ENCODE results near the gene ARID1B. TPM values are rescaled to one million over a fixed set of nuclear protein-coding genes. Genes with fewer than 3 reads are reported as not detected.

The ARID1B gene
- total and polyA plus RNA-seq, 7 donors = 8.1 to 61.1 (median 53.1) TPM

- 86 to 94% (median 92%) methylated on average over 7 of the region's 7 CpGs for WGBS, 3 donors
- intact Hi-C loops (cut with DNase I) = no loop called here
- peaks cover 91% of the 10 kb centered on the region for H3K4me1 ChIP-seq
- no peak for ATAC-seq
- H3K36me3 ChIP-seq (ENCODE audit: insufficient read depth in 1 of 2, low read depth in 1 of 2) = no peaks in the 10 kb centered on the region
- no peak overlapping the region for H3K4me3 ChIP-seq
- no peaks in the 10 kb centered on the region for H3K9me3 ChIP-seq
- DNase-seq = no peak
- TF ChIP-seq, protein P1, sequence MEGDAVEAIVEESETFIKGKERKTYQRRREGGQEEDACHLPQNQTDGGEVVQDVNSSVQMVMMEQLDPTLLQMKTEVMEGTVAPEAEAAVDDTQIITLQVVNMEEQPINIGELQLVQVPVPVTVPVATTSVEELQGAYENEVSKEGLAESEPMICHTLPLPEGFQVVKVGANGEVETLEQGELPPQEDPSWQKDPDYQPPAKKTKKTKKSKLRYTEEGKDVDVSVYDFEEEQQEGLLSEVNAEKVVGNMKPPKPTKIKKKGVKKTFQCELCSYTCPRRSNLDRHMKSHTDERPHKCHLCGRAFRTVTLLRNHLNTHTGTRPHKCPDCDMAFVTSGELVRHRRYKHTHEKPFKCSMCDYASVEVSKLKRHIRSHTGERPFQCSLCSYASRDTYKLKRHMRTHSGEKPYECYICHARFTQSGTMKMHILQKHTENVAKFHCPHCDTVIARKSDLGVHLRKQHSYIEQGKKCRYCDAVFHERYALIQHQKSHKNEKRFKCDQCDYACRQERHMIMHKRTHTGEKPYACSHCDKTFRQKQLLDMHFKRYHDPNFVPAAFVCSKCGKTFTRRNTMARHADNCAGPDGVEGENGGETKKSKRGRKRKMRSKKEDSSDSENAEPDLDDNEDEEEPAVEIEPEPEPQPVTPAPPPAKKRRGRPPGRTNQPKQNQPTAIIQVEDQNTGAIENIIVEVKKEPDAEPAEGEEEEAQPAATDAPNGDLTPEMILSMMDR (IDR thresholded peaks at IDR 0.05) = no peak
- H3K27me3 ChIP-seq (ENCODE audit: insufficient read depth in 3 of 3, low read length in 2 of 3) = no peaks in the 10 kb centered on the region
- no peak overlapping the region for H3K27ac ChIP-seq
Measured at GRCh38 chr6:156862711-156863110, 85.5 kb downstream of the ARID1B start.

DNA sequence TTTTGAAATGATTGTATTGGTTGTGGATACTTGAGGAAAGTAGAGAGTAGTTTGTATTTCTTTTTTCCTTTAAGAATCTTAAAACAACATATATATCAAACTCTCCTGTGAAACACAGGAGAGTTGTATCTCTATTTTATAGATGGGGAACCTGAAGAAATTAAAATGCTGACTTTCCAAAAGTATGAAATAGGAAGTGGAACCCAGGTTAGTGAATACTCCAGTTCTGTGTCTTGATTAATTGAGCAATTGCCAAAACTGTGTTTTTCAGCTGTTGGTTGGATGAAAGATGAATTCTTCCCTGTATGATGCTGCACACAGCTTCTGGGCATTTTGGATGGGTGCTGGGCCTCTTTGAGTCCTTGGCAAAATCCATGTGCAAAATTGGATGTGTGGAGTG is 86.3 kb downstream of the ARID1B start:
- TF ChIP-seq, protein P1 (IDR thresholded peaks at IDR 0.05) = no peak
- Histone ChIP-seq H3K27me3 (ENCODE audit: insufficient read depth in 3 of 3, low read length in 2 of 3) (no peaks in the 10 kb centered on the region), H3K36me3 (ENCODE audit: insufficient read depth in 1 of 2, low read depth in 1 of 2) (no peaks in the 10 kb centered on the region), H3K4me3 (no peak overlapping the region), H3K4me1 (peaks cover 91% of the 10 kb centered on the region), H3K9me3 (no peaks in the 10 kb centered on the region), H3K27ac (no peak overlapping the region)
- intact Hi-C loops (cut with DNase I) = no loop called here
- ATAC-seq = no peak
- DNase-seq = no peak

- TF ChIP-seq, protein P1 (IDR thresholded peaks at IDR 0.05) = no peak
- intact Hi-C loops (cut with DNase I) = no loop called here
- no peak overlapping the region for H3K27ac ChIP-seq
- no peaks in the 10 kb centered on the region for H3K36me3 ChIP-seq (ENCODE audit: insufficient read depth in 1 of 2, low read depth in 1 of 2)
- H3K9me3 ChIP-seq = no peaks in the 10 kb centered on the region
- no peak overlapping the region for H3K4me3 ChIP-seq
- ATAC-seq (no peak), DNase-seq (no peak)
- peaks cover 91% of the 10 kb centered on the region for H3K4me1 ChIP-seq
- 89 to 95% (median 92%) methylated on average over 6 of the region's 6 CpGs for WGBS, 3 donors
- no peaks in the 10 kb centered on the region for H3K27me3 ChIP-seq (ENCODE audit: insufficient read depth in 3 of 3, low read length in 2 of 3)
Measured at GRCh38 chr6:156864557-156864956, 87.4 kb downstream of the ARID1B start.

DNA sequence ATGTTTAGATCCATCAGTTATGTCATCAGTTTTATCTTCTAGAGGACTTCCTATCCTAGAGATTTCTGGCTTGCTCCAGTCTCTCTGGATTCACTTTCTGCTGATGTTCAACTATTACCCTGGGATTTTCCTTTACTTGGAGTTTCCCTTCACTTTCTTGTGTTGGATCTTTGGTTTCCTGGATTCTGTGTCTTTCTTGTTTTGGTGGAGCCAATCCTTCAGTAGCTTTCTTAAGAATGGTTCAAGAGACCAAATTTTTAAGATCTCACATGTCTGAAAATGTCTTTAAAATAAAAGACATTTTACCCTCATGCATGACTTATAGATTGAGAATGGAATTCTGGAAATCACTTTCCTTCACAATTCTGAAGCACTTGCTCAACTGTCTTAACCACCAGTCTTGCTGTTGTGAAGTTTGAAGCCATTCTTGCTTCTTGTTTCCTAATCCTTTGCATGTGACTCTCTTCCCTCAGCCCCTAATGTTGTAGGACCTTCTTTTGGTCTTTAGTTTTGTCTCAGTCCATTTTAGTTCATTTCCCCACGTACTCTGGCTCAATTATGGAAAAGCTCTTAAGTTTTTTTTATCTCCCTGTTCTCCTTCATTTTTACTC is 87.9 kb downstream of the ARID1B start:
- intact Hi-C loops (cut with DNase I) = no loop called here
- Histone ChIP-seq H3K9me3 (no peaks in the 10 kb centered on the region), H3K4me1 (peaks cover 90% of the 10 kb centered on the region), H3K27me3 (ENCODE audit: insufficient read depth in 3 of 3, low read length in 2 of 3) (no peaks in the 10 kb centered on the region), H3K36me3 (ENCODE audit: insufficient read depth in 1 of 2, low read depth in 1 of 2) (no peaks in the 10 kb centered on the region), H3K4me3 (no peak overlapping the region), H3K27ac (no peak overlapping the region)
- 67 to 100% (median 79%) methylated on average over 1 of the region's 1 CpG for WGBS, 3 donors
- TF ChIP-seq, protein P1 (IDR thresholded peaks at IDR 0.05) = no peak
- DNase-seq (no peak), ATAC-seq (no peak)
